ENCODE measurements around the gene JADE2. TPM values are rescaled to one million over a fixed set of nuclear protein-coding genes. Genes with fewer than 3 reads are reported as not detected.

Gene JADE2
- total RNA-seq, 1 donor from 2014 or later: 31.6 TPM

DNA sequence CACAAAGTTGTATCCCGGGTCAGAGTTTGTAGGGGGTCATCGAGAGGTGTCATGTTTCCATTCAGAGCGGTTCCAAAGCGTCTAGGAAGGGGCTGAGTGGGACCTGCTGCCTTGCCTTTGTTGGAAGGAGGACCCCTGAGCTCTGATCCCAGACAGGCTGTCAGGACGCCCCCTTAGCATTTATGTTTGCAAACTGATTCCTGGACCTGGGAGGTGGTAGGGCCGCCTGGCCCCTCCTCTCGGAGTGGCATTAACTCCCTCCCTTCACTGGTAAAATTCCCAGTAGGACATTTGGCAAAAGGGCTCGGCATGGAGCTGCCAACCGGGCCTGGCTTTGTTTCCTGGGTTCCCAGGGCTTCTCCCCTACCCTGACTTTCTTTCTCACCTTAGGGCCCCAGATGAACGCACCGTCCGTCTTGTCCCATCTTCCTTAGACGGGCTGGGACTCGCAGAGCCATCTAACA is 2.5 kb downstream of the JADE2 start:
- no peak for DNase-seq (ENCODE audit: low spot score)

DNA sequence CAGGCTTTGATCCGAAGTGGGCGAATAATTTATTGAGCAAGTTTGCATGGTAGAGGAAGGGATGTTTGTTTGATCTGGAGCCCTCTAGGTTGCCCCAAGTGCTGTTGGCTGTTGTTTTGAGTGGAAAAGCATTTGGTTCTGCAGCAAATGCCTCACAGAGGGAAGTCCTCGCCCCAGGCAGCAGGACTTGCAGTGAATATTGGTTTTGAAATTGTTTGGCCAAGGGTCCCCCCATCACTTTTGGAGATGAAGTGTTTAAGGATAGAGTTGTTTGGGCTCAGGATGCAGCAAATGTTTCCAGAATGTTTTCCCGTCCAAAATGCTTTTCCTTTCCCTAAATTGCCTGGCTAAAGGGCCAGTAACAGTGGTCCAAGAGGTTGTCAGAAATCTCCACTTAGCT is 3.1 kb downstream of the JADE2 start:
- no peak for DNase-seq (ENCODE audit: low spot score)

DNA sequence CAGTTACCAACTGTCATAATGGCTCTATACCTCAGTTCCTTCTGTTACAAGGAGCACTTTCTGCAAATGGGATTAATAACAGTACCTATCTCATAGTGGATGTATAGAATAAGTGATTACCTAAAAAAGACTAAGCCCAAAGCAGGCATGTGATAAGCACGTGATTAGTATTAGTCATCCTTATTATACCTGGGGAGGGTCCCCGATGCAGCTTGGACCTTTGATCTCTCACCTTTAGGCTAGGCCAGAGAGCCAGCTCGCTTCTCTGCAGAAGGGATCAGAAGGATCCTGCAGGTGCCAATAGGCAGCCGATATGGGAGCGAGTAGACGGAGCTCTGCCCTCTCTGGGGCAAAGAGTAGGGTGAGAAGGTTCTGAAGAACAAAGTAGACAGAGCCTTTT is 4.0 kb downstream of the JADE2 start:
- no peak for DNase-seq (ENCODE audit: low spot score)

DNA sequence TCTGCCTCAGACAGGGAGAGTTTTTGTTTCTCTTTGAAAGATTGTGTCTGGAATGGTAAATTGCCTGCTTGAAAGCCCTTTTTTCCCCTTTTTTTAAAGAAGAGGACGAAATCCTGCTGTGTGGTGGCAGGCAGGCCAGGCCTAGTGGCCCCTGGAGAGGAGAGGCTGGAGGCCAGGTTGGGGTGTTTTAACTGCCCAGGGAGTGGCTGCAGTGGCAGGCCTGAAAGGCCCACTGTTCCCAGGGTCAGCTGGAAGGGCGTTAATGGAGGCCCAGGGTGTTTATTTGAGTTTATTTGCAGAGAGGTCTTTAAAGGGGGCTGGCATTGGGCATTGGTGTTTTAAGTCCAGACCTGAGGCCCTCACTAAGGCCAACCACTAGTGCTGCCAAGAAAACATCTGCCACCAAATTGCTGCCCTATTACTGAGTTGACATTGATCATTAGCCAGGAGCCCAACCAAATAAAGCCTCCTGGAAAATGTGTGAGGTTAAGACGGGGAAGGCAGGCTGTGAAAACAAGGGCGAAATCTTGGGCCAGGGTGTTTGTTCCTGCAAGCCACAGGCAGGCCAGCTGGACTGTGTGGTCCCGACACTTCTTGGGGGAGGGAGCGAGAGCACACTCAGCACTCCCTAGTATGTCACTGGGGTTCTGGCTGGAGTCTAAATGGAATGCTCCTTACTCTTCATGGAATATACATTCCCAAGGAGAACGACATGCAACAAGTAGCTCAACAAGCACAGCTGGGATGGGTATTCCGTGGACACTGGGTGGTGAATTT is 5.0 kb downstream of the JADE2 start:
- DNase-seq (ENCODE audit: low spot score): no peak

DNA sequence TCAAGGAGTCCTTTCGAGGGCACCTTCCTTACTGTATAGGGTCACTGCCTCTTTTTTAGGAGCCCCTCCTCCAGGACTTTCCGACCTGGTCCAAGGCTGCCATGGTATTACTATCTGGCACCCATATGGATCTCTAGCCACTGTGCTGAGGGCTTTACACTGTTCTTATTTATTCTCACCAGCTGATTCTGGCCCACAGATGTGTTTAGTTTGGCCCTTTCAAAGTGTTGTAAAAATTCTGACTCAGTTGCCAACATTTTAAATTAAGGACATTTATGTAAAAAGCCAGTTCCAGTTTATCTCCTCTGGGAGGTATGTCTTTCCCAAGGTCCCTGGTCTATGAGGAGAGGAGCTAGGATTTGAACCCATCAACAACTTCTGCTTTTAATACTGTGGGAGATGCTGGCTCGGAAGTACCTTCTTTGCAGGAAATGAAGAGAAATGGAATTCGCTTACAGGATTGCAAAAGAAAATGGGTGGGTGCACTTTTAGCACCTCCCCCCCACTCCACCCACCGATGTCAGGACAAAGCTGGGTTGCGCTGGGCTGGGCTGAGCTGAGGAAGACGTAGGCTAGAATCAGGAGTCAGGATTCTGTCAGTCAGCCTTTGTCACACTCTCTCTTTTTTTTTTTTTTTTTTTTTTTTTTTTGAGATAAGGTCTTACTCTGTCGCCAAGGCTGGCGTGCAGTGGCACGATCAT is 7.8 kb downstream of the JADE2 start:
- DNase-seq (ENCODE audit: low spot score): no peak

- DNase-seq (ENCODE audit: low spot score): no peak
These were observed 8.7 kb downstream of the JADE2 start for GRCh38 chr5:134534058-134534725.

GRCh38 chr5:134534726-134535110 is 9.2 kb downstream of the JADE2 start:
- no peak for DNase-seq (ENCODE audit: low spot score)

GRCh38 chr5:134536876-134537275 is 11.4 kb downstream of the JADE2 start:
- DNase-seq (ENCODE audit: low spot score): no peak

GRCh38 chr5:134537297-134537696 is 11.8 kb downstream of the JADE2 start:
- DNase-seq (ENCODE audit: low spot score): no peak

DNA sequence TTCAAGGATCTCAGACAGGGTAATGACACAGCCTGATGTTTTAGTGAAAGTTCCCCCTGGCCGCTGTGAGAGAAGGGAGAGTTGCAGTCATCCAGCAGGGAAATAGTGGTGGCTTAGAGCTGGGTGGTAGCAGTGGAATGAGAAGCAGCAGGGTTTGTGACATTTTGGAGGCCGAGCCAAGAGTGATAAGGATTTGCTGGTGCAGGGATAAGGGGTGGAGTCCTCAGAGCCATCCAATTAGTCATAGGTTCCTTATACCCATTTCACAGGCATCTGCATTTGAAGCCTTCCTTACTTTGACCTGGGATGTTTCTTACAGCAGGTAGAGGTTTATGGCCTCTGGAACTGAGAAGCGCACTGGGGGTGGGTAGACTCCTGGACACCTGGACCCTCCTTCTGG is 12.8 kb downstream of the JADE2 start:
- DNase-seq (ENCODE audit: low spot score): no peak

- DNase-seq (ENCODE audit: low spot score): no peak
These were observed 14.3 kb downstream of the JADE2 start for GRCh38 chr5:134539732-134540131.

- DNase-seq (ENCODE audit: low spot score): no peak
These were observed 15.6 kb downstream of the JADE2 start for GRCh38 chr5:134540747-134541733.

GRCh38 chr5:134541736-134542376 is 16.4 kb downstream of the JADE2 start:
- DNase-seq (ENCODE audit: low spot score): no peak

DNA sequence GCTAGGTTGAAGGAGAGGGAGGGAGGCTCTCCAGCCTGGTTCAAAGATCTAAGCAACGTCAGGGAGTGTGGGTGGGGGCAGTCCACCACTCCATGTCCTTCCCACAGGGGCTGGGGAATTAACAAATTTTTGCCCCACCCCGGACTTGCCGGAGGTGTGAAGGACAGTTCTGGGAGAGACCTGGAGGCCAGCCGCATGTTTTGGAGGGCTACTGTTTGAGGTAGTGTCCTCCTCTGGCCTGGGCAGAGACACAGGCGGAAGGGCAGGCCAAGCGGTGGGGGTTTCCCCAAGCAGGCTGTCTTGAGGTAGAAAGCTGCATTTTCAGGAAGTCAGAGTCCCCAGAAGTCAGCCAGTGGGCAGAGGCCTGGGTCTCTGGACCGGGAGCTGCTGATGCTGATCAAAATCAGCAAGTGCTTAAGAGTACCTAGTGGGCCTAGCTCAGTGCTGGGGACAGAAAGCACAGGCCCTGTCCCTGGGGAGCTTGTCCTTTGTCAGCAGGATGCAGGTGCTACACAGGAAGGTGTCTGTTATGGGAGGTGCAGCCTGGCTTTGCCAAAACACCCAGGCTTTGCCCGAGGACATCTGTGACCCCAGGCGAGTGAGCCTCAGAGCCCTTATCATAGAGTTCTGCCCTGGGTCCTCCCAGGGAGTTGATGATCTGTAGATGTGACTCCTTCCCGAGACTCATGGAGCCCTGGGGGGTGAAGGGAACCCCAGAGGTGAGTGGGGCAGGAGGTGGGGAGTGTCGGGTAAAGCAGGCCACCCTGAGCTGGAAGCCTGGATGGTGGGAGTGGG is 18.5 kb downstream of the JADE2 start:
- DNase-seq (ENCODE audit: low spot score): no peak

DNA sequence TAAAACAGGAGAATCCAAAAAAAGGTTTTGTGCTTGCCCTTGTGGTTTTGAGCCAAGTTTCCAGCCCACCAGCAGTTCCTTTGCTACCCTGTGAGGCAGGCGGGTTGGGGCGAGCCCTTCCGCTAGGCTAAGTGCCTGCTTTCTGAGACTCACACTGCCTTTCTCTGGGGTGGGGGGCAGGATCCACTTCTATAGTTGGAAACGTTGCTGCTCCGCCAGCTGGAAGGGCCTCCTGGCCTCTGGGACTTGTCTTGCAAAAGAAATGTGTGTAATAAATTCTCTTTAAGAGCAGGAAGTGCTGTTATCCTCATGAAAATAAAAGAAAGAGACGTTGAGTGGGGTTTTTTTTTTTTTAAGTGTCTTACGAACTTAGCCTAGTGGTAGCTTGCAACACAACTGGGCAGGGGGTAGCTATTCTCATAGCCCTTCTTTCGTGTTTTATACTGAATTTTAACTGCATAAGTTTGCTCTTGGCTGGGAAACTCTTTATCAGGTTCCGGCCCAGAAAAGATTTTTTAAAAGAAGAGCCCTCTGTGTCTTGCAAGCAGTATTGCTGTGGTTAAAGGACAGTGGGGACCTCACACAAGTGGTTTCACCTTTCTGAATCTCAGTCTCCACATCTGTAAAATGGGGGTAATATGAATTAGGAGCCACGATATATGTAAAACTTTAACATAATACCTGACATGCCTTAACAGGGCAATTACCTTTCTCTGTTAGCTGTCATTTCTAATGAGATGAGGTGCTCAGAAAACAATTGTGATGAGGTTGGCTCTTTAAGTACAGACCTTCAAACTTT is 19.8 kb downstream of the JADE2 start:
- no peak for DNase-seq (ENCODE audit: low spot score)

GRCh38 chr5:134547066-134547465 is 21.6 kb downstream of the JADE2 start:
- no peak for DNase-seq (ENCODE audit: low spot score)

DNA sequence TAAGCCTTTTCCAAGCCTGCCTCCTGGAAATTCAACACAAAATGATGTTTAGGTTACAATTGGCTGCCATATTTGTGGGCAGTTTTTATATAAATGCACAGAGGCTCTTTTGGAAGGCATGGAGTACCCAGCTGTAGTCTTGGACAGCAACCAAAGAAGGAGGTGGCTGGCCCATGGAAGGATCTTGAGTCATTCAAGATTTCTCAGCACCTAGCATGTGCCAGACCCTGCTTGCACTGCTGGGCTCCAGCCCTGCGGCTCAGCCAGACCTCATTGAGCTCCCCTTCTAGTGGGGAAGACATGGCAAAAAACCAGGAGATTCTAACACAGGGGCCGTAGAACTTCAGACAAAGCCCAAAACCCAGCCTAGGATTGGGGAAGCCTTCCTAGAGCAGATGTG is 22.1 kb downstream of the JADE2 start:
- DNase-seq (ENCODE audit: low spot score): no peak

DNA sequence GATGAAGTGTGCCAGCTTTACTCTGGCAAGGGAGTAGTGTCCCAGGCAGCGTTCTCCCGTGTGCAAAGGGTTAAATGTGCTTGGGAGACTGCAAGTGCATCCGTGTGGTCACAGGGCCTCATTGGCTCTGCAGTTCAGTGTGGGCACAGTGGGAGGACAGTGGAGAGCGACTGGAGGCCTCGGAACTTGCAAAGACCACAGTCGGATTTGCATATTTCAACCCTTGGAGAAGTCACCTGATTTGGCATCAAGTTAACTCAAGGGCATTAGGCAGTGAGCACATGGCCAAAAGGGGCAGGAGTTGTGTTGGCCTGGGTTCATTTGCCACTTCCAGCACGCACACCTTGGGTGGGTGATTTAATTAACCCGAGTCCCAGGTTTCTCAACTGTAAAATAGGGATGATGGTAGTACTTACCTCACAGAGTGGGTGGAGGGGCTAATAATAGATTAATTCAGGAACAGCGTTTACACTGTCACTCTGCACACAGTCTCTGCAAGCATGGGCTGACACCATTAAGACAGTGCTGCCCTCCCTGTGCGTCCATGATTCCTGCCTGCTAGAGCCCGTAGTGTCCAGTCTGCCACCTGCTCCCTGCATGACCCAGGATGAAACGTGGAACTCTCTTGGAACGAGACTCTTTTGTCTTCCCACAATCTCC is 22.7 kb downstream of the JADE2 start:
- no peak for DNase-seq (ENCODE audit: low spot score)
